K562 (cell line): Measurements from ENCODE around the gene MMP21. TPM values are rescaled to one million over a fixed set of nuclear protein-coding genes. Genes with fewer than 3 reads are reported as not detected.

Source experiments
- ATAC-seq: fragments of 200-7000 bp; cut with Tn5 transposase; 3 replicates; pipeline ENCODE4 v1.9.1; 2020; ENCODE audit warnings: moderate library complexity
- BruUV-seq: library from RNA; stranded (reverse); fragments of 400-500 nt; replicated peaks from 2 replicates; lab custom pipeline; 2021; lab: Mats Ljungman, UMichigan
- CTCF ChIA-PET: fragments of 300-600 bp; formaldehyde crosslinking; extraction: SDS; loops from one replicate; lab custom pipeline; 2021; ENCODE audit warnings: low intra/inter-chr PET ratio; lab: Yijun Ruan, JAX
- POLR2A ChIA-PET: fragments of 300-600, 350-650 bp; sonication (Branson Sonifier 250); formaldehyde crosslinking; extraction: SDS; loops from one replicate; lab custom pipeline; 2021; ENCODE audit warnings: antibody characterized with exemption, inconsistent platforms; lab: Yijun Ruan, JAX
- DNase-seq, 4 experiments: peaks; one replicate each; pipeline versions ENCODE4 v3.0.0 to v3.0.0-alpha.2; 2011 to 2018; ENCODE audit warnings: low spot score in 3 of 4, mixed read lengths in 3 of 4; ENCODE audit errors: extremely low read depth in 1 of 4
- FAIRE-seq: peaks from 2 replicates; lab custom pipeline; 2011; peaks lifted over from hg19 to GRCh38; lab: Jason Lieb, UNC
- H2AFZ ChIP-seq: 2 replicates; pipeline ENCODE4 v1.6.0; 2011; ENCODE audit warnings: low read depth, low read length, control low read depth, inconsistent platforms
- H3K27ac ChIP-seq: fragments of 200-600 bp; 3 replicates; pipeline ENCODE4 v1.8.0; 2011; ENCODE audit warnings: low read depth, mild to moderate bottlenecking, control low read depth, inconsistent platforms, low read length, moderate library complexity, mixed read lengths; ENCODE audit errors: extremely low read depth
- H3K27me3 ChIP-seq, 2 experiments: fragments of 300-600 bp in 1 of 2; 2 replicates in 1 of 2; 3 replicates in 1 of 2; pipeline versions ENCODE4 v1.6.0 to v1.8.0; 2011; ENCODE audit warnings: inconsistent platforms in 2 of 2, low read length in 2 of 2, mild to moderate bottlenecking in 1 of 2, mixed read lengths in 1 of 2, moderate library complexity in 1 of 2; ENCODE audit not compliant: control insufficient read depth in 2 of 2, insufficient read depth in 2 of 2
- H3K36me3 ChIP-seq: fragments of 300-600 bp; 3 replicates; pipeline ENCODE4 v1.8.0; 2011; ENCODE audit warnings: mild to moderate bottlenecking, low read length, inconsistent platforms; ENCODE audit not compliant: control insufficient read depth, insufficient read depth
- H3K4me1 ChIP-seq, 2 experiments: fragments of 200-600 bp in 1 of 2; replicated peaks in 1 of 2; 2 replicates in 1 of 2; 3 replicates in 1 of 2; pipeline versions ENCODE4 v1.5.1 to v1.8.0; 2011; ENCODE audit warnings: inconsistent platforms in 2 of 2, low read length in 2 of 2, mild to moderate bottlenecking in 1 of 2, mixed read lengths in 1 of 2, moderate library complexity in 1 of 2; ENCODE audit not compliant: control insufficient read depth in 2 of 2, insufficient read depth in 2 of 2
- H3K4me2 ChIP-seq: 2 replicates; pipeline ENCODE4 v1.6.1; 2011; ENCODE audit warnings: low read length, control low read depth, inconsistent platforms, mixed read lengths; ENCODE audit not compliant: insufficient read depth
- H3K4me3 ChIP-seq: fragments of 200-600 bp; sonication (generic), shearing (Covaris generic); 2 replicates; pipeline ENCODE4 v1.5.1; 2016; ENCODE audit warnings: control low read depth, inconsistent platforms
- H3K79me2 ChIP-seq: fragments of 200-600 bp; 3 replicates; pipeline ENCODE4 v1.8.0; 2011; ENCODE audit warnings: low read length, inconsistent platforms; ENCODE audit not compliant: control insufficient read depth, insufficient read depth
- H3K9ac ChIP-seq, 2 experiments: 2 replicates each; pipeline versions ENCODE4 v1.6.0 to v1.6.1; 2011; ENCODE audit warnings: low read depth in 2 of 2, low read length in 2 of 2, control low read depth in 1 of 2, inconsistent platforms in 1 of 2, mild to moderate bottlenecking in 1 of 2, mixed read lengths in 1 of 2; ENCODE audit not compliant: insufficient read depth in 1 of 2
- H3K9me1 ChIP-seq: one replicate; pipeline ENCODE4 v1.6.0; 2011; ENCODE audit warnings: inconsistent platforms, mild to moderate bottlenecking, low read length, moderate library complexity; ENCODE audit not compliant: control insufficient read depth, insufficient read depth
- H3K9me3 ChIP-seq: replicated peaks from 2 replicates; pipeline ENCODE4 v1.5.1; 2011; ENCODE audit warnings: low read depth, low read length, inconsistent platforms; ENCODE audit not compliant: control insufficient read depth, insufficient read depth
- H4K20me1 ChIP-seq: replicated peaks from 2 replicates; pipeline ENCODE4 v1.6.1; 2011; ENCODE audit warnings: low read length, inconsistent platforms, mixed read lengths; ENCODE audit not compliant: control insufficient read depth, insufficient read depth
- CREBBP ChIP-seq: IDR thresholded peaks from one replicate; pipeline ENCODE4 v1.6.1; 2012; ENCODE audit warnings: low read depth, mild to moderate bottlenecking, control low read depth, inconsistent platforms, low read length
- CTBP1 ChIP-seq: fragments of 450-650 bp; IDR thresholded peaks from 2 replicates; pipeline ENCODE4 v1.6.1; 2016; ENCODE audit warnings: borderline replicate concordance
- NCOA2 ChIP-seq, 2 experiments: fragments of 450-650 bp; IDR thresholded peaks; 2 replicates each; pipeline ENCODE4 v1.6.1; 2018; ENCODE audit warnings: mild to moderate bottlenecking in 2 of 2, moderate library complexity in 1 of 2; ENCODE audit not compliant: partially characterized antibody in 2 of 2
- NCOA4 ChIP-seq: fragments of 450-650 bp; IDR thresholded peaks from 2 replicates; pipeline ENCODE4 v1.6.1; 2018; ENCODE audit warnings: mild to moderate bottlenecking; ENCODE audit not compliant: partially characterized antibody
- NFIC ChIP-seq: fragments of 450-650 bp; IDR thresholded peaks from 2 replicates; pipeline ENCODE4 v1.6.1; 2017; ENCODE audit warnings: mild to moderate bottlenecking, inconsistent platforms
- RFX1 ChIP-seq: fragments of 450-650 bp; IDR thresholded peaks from 2 replicates; pipeline ENCODE4 v1.6.1; 2016; ENCODE audit warnings: mild to moderate bottlenecking, moderate library complexity
- ZNF124 ChIP-seq: sonication (generic); formaldehyde crosslinking; IDR thresholded peaks from 2 replicates; pipeline ENCODE4 v1.8.1; 2022; ENCODE audit warnings: missing genetic modification reagents
- WGBS: fragments of 100-300 bp; shearing (Covaris generic); methylation state at CpG from one replicate; pipeline ENCODE4 v1.1.6; 2016; ENCODE audit warnings: low coverage, mixed read lengths; ENCODE audit not compliant: insufficient coverage; ENCODE audit errors: missing lambda C conversion rate; 5-methylcytosine and 5-hydroxymethylcytosine counted together
- in situ Hi-C: fragments of 300-500 bp; cut with MboI; formaldehyde crosslinking; loops from 4 replicates; pipeline ENCODE4 v1.15.0; 2018; ENCODE audit warnings: inconsistent platforms, mixed read lengths
- intact Hi-C: fragments of 100-400 bp; cut with micrococcal nuclease; formaldehyde crosslinking; loops from 2 replicates; pipeline ENCODE4 v1.14.2; 2022
- polyA plus RNA-seq, 8 experiments: library from polyadenylated mRNA; depleted of rRNA in 4 of 8; stranded (reverse) in 5 of 8; unstranded in 3 of 8; fragments of >200 nt; fragmentation: Nextera tagmentation in 2 of 8; fragmentation: Illumina TruSeq in 1 of 8; extraction: Ambion mirVana in 2 of 8; extraction: Trizol in 1 of 8; gene quantifications; 2 replicates each; pipeline versions ENCODE4 v1.2.1 to v1.2.3, GENCODE V29; 2011 to 2014; ENCODE audit warnings: inconsistent platforms in 1 of 8, missing spikeins in 1 of 8
- total RNA-seq, 7 experiments: library from RNA; depleted of rRNA in 6 of 7; stranded (reverse); fragments of >200 nt in 6 of 7; fragmentation: Illumina TruSeq in 2 of 7; extraction: Trizol in 2 of 7; gene quantifications; 2 replicates each; pipeline versions ENCODE4 v1.2.1 to v1.2.3, GENCODE V29; 2011 to 2021; ENCODE audit warnings: low replicate concordance in 1 of 7

The MMP21 gene
- total and polyA plus RNA-seq, 9 of the 15 experiments (the other 6 are each of a cell fraction or from before 2014, with no cell fraction given), result not detected

DNA sequence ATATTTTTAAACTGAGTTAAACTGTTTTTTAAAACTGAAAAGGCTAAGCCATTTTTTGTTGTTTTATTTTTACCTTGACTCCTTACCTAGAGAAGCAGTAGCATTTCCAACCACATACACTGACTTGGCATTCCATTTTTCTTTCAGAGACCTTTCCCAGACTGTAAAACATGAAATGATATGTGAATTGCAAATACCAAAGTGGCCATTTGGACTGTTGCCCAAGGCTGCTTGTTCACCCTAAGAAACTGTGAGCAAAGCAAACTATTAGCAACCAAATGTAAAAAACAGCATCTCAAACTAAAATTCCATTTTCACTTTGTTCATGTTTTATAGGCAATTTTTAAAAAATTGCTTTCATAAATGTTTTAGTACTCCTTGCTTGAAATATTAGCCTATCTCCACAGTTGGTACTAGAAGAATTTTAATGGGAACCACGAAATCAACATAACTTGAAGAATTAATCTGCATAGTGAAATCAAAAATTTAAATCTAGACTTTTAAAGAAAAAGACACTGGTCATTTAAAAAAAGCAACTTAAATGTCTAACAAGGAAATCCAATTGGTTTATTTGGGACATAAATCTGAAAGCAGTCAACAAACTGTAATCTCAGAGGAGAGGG is 36.6 kb upstream of the MMP21 start:
- in situ Hi-C loops (no loop called here), intact Hi-C loops (no loop called here)
- no peak for ATAC-seq
- Histone ChIP-seq H3K4me3 (no peak overlapping the region), H3K9me1 (no peaks in the 10 kb centered on the region), H3K4me1 (peaks cover 0 to 27% of the 10 kb centered on the region in 2 experiments; a peak in 4 of 5 replicates), H3K27ac (no peak overlapping the region), H3K36me3 (peaks cover 41% of the 10 kb centered on the region), H3K9ac (no peak overlapping the region), H4K20me1 (no peaks in the 10 kb centered on the region), H3K27me3 (no peaks in the 10 kb centered on the region), H2AFZ (no peak overlapping the region), H3K79me2 (peaks cover 38% of the 10 kb centered on the region), H3K9me3 (no peaks in the 10 kb centered on the region), H3K4me2 (no peak overlapping the region)
- FAIRE-seq, result peak; percentile 59
- ChIA-PET CTCF (no interaction called here), POLR2A (no interaction called here)
- BruUV-seq, result no TSS peak
- 57% methylated on average over 1 of the region's 1 CpG for WGBS
- no peak for DNase-seq
- 0 out of 2 replicates have a peak, but pooled peaks have one; percentile 7 for TF ChIP-seq NFIC
- TF ChIP-seq CREBBP, result no peak
- TF ChIP-seq NCOA4, result no peak
- no peak for TF ChIP-seq ZNF124 (CRISPR knock-in tag)
- TF ChIP-seq NCOA2 (IDR thresholded peaks at IDR 0.05; ENCODE audit: partially characterized antibody in 2 of 2), result no peak

DNA sequence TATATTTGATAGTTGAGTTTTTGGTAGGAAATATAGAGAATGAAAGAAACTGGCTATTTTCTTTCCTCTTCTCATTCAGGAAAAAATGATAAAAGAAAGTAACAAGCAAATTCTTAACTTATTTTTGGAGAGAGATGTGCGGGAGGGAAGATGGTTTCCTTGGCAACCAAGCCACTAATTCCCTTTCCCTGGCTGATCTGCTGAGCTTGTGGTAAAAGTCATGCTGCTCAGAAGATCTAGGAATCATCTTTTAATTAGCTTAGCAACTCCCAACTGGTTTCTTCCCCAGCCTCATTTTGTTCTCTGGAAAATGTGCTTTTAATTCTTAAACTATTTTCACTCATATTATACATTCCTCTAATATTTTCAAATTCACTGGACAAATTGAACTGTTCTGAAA is 35.6 kb upstream of the MMP21 start:
- Histone ChIP-seq H3K9ac (no peak overlapping the region), H3K9me3 (no peaks in the 10 kb centered on the region), H3K79me2 (peaks cover 34% of the 10 kb centered on the region), H3K4me1 (peaks cover 0 to 25% of the 10 kb centered on the region in 2 experiments; a peak in 4 of 5 replicates), H3K4me3 (no peak overlapping the region), H3K9me1 (no peaks in the 10 kb centered on the region), H3K4me2 (no peak overlapping the region), H3K27me3 (no peaks in the 10 kb centered on the region), H2AFZ (no peak overlapping the region), H3K36me3 (peaks cover 43% of the 10 kb centered on the region), H4K20me1 (no peaks in the 10 kb centered on the region), H3K27ac (no peak overlapping the region)
- no peak for TF ChIP-seq CTBP1
- peak; percentile 55; the same call in 1 of the 2 replicates for TF ChIP-seq RFX1
- in situ Hi-C loops, result no loop called here
- FAIRE-seq, result peak; percentile 23
- no peak for ATAC-seq
- intact Hi-C loops, result no loop called here
- no TSS peak for BruUV-seq
- ChIA-PET POLR2A (no interaction called here), CTCF (no interaction called here)
- no peak for DNase-seq
- WGBS, result 75% methylated on average over 1 of the region's 1 CpG
